H9 (cell line): ENCODE data around the gene SRPK3. TPM values are rescaled to one million over a fixed set of nuclear protein-coding genes. Genes with fewer than 3 reads are reported as not detected.

Experiments
- DNase-seq: peaks from one replicate; pipeline ENCODE4 v3.0.0-alpha.2; 2017
- H2AFZ ChIP-seq: one replicate; pipeline ENCODE4 v1.6.1; 2013; ENCODE audit warnings: mild to moderate bottlenecking, low read length, control low read depth, moderate library complexity
- H2AK5ac ChIP-seq: 2 replicates; pipeline ENCODE4 v1.6.1; 2013; ENCODE audit warnings: low read length, control low read depth, mixed read lengths; ENCODE audit not compliant: insufficient read length
- H2BK120ac ChIP-seq: one replicate; pipeline ENCODE4 v1.6.1; 2013; ENCODE audit warnings: low read depth, mild to moderate bottlenecking, low read length, control low read depth, inconsistent platforms; ENCODE audit not compliant: poor library complexity, severe bottlenecking
- H2BK12ac ChIP-seq: 2 replicates; pipeline ENCODE4 v1.6.1; 2013; ENCODE audit warnings: low read length, control low read depth, mixed read lengths, low read depth; ENCODE audit not compliant: insufficient read length
- H2BK15ac ChIP-seq: 2 replicates; pipeline ENCODE4 v1.6.1; 2013; ENCODE audit warnings: low read depth, low read length, control low read depth
- H2BK20ac ChIP-seq: one replicate; pipeline ENCODE4 v1.6.1; 2013; ENCODE audit warnings: low read depth, mild to moderate bottlenecking, low read length, control low read depth, inconsistent platforms; ENCODE audit not compliant: poor library complexity, severe bottlenecking
- H2BK5ac ChIP-seq: 2 replicates; pipeline ENCODE4 v1.6.1; 2013; ENCODE audit warnings: low read length, control low read depth, mixed read lengths; ENCODE audit not compliant: insufficient read length
- H3K14ac ChIP-seq: 2 replicates; pipeline ENCODE4 v1.6.1; 2013; ENCODE audit warnings: low read length, control low read depth; ENCODE audit not compliant: insufficient read depth
- H3K18ac ChIP-seq: 2 replicates; pipeline ENCODE4 v1.6.1; 2013; ENCODE audit warnings: low read depth, mild to moderate bottlenecking, mixed read lengths, low read length, control low read depth; ENCODE audit not compliant: insufficient read length
- H3K23ac ChIP-seq: 2 replicates; pipeline ENCODE4 v1.6.1; 2013; ENCODE audit warnings: low read length, control low read depth, mixed read lengths, low read depth; ENCODE audit not compliant: insufficient read length
- H3K23me2 ChIP-seq: 2 replicates; pipeline ENCODE4 v1.6.1; 2013; ENCODE audit warnings: low read depth, mild to moderate bottlenecking, mixed read lengths, low read length, control low read depth; ENCODE audit not compliant: insufficient read length, poor library complexity, severe bottlenecking
- H3K27ac ChIP-seq: 2 replicates; pipeline ENCODE4 v1.5.1; 2013; ENCODE audit warnings: low read length, control low read depth, mixed read lengths, low read depth; ENCODE audit not compliant: insufficient read length
- H3K27me3 ChIP-seq: 2 replicates; pipeline ENCODE4 v1.6.1; 2013; ENCODE audit warnings: low read length, control low read depth, inconsistent platforms; ENCODE audit not compliant: insufficient read depth
- H3K4ac ChIP-seq: 2 replicates; pipeline ENCODE4 v1.6.1; 2013; ENCODE audit warnings: low read depth, mild to moderate bottlenecking, control low read depth, inconsistent platforms, low read length, moderate library complexity
- H3K4me1 ChIP-seq: 2 replicates; pipeline ENCODE4 v1.6.1; 2013; ENCODE audit warnings: low read length, control low read depth, inconsistent platforms; ENCODE audit not compliant: insufficient read depth
- H3K4me2 ChIP-seq: 2 replicates; pipeline ENCODE4 v1.6.1; 2013; ENCODE audit warnings: low read length, control low read depth, mixed read lengths; ENCODE audit not compliant: insufficient read length, insufficient read depth
- H3K56ac ChIP-seq: 2 replicates; pipeline ENCODE4 v1.6.1; 2013; ENCODE audit warnings: low read depth, mild to moderate bottlenecking, mixed read lengths, low read length, control low read depth; ENCODE audit not compliant: insufficient read length
- H3K79me1 ChIP-seq: 2 replicates; pipeline ENCODE4 v1.6.1; 2013; ENCODE audit warnings: low read depth, mild to moderate bottlenecking, moderate library complexity, low read length, control low read depth, inconsistent platforms; ENCODE audit not compliant: insufficient read depth, poor library complexity, severe bottlenecking
- H3K79me2 ChIP-seq: 2 replicates; pipeline ENCODE4 v1.6.1; 2013; ENCODE audit warnings: low read length, control low read depth, inconsistent platforms; ENCODE audit not compliant: insufficient read depth
- H3K9ac ChIP-seq: 2 replicates; pipeline ENCODE4 v1.6.1; 2013; ENCODE audit warnings: low read length, control low read depth, mixed read lengths; ENCODE audit not compliant: insufficient read length; ENCODE audit errors: extremely low read depth
- H3K9me3 ChIP-seq: one replicate; pipeline ENCODE4 v1.6.1; 2013; ENCODE audit warnings: low read depth, low read length, inconsistent platforms; ENCODE audit not compliant: control insufficient read depth
- H3T11ph ChIP-seq: one replicate; pipeline ENCODE4 v1.6.1; 2013; ENCODE audit warnings: mild to moderate bottlenecking, low read length, control low read depth, inconsistent platforms
- H4K20me1 ChIP-seq: one replicate; pipeline ENCODE4 v1.6.1; 2013; ENCODE audit not compliant: control insufficient read depth, insufficient read length, insufficient read depth
- H4K5ac ChIP-seq: 2 replicates; pipeline ENCODE4 v1.6.1; 2013; ENCODE audit warnings: low read depth, mild to moderate bottlenecking, mixed read lengths, low read length, control low read depth; ENCODE audit not compliant: insufficient read length
- H4K8ac ChIP-seq: replicated peaks from 2 replicates; pipeline ENCODE4 v1.6.1; 2013; ENCODE audit warnings: low read length, control low read depth, mixed read lengths, low read depth; ENCODE audit not compliant: insufficient read length
- H4K91ac ChIP-seq: 2 replicates; pipeline ENCODE4 v1.6.1; 2013; ENCODE audit warnings: low read depth, mild to moderate bottlenecking, moderate library complexity, mixed read lengths, low read length, control low read depth; ENCODE audit not compliant: insufficient read length
- H3K27ac Mint-ChIP-seq, 3 experiments: 2 replicates in 2 of 3; 3 replicates in 1 of 3; pipeline ENCODE4 v1.8.0; 2020 to 2021; ENCODE audit warnings: mixed read lengths in 3 of 3, mild to moderate bottlenecking in 1 of 3, moderate library complexity in 1 of 3
- H3K27me3 Mint-ChIP-seq: 2 replicates; pipeline ENCODE4 v1.8.0; 2021; ENCODE audit warnings: low read depth, mild to moderate bottlenecking, moderate library complexity, mixed read lengths
- H3K36me3 Mint-ChIP-seq, 3 experiments: 2 replicates in 2 of 3; 3 replicates in 1 of 3; pipeline ENCODE4 v1.8.0; 2020 to 2021; ENCODE audit warnings: low read depth in 3 of 3, mixed read lengths in 3 of 3; ENCODE audit not compliant: insufficient read depth in 1 of 3
- H3K4me1 Mint-ChIP-seq, 2 experiments: 2 replicates each; pipeline ENCODE4 v1.8.0; 2020; ENCODE audit warnings: mixed read lengths in 2 of 2
- H3K4me3 Mint-ChIP-seq, 2 experiments: 2 replicates in 1 of 2; 3 replicates in 1 of 2; pipeline ENCODE4 v1.8.0; 2020 to 2021; ENCODE audit warnings: mild to moderate bottlenecking in 2 of 2, mixed read lengths in 2 of 2, moderate library complexity in 1 of 2
- H3K9me3 Mint-ChIP-seq, 2 experiments: 2 replicates in 1 of 2; 3 replicates in 1 of 2; pipeline ENCODE4 v1.8.0; 2020; ENCODE audit warnings: mild to moderate bottlenecking in 2 of 2, mixed read lengths in 2 of 2, moderate library complexity in 1 of 2
- WGBS: extraction: QIAGEN DNeasy Blood & Tissue Kit; methylation state at CpG from one replicate; pipeline ENCODE4 v1.1.7; 2013; ENCODE audit warnings: missing lambda C conversion rate, low lambda C conversion rate, mixed read lengths; ENCODE audit not compliant: insufficient read length; ENCODE audit errors: extremely low coverage; 5-methylcytosine and 5-hydroxymethylcytosine counted together
- total RNA-seq: library from RNA; stranded (reverse); gene quantifications from 2 replicates; pipeline ENCODE4 v1.2.1, GENCODE V29; 2021
- TF ChIP-seq, protein P1 (sequence below): fragments of 200-600 bp; sonication (generic); conservative IDR thresholded peaks from 3 replicates; pipeline ENCODE4 v1.8.0; 2021; ENCODE audit warnings: antibody characterized with exemption, mild to moderate bottlenecking

SRPK3 gene
- total RNA-seq, 1 experiment from 2014 or later = not detected

DNA sequence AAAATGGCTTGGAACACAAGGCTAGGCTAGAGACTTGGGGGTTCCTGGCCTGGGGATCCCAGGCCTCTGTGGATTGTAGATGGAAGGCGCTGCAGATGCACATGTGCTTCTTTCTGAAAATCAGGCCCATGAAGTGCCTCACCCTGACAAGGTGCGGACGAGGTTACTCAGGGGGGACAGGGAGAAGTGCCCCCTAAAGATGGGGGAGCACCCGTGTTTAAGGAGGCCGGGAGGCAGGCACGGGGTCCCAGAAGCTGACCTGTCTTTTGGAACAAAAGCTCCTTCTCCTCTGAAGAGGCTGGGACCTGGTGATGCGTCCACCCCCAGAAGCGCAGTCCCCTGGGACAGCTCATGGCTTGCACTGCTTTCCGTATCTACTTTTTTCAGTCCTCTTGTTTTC lies 47.1 kb downstream of the SRPK3 start:
- no peak overlapping the region for H2AFZ ChIP-seq
- H3K27me3 Mint-ChIP-seq = peaks cover 6% of the 10 kb centered on the region
- peaks cover 55 to 67% of the 10 kb centered on the region in 2 experiments for H3K9me3 Mint-ChIP-seq

More for the DNA sequence above, 47.1 kb downstream of the SRPK3 start:
- no CpG with 5 or more reads among the region's 9 CpGs for WGBS
- Histone ChIP-seq H3K23ac (no peak overlapping the region), H4K20me1 (no peaks in the 10 kb centered on the region), H3K9ac (peak overlapping the region; percentile 20), H2BK120ac (no peak overlapping the region), H2AK5ac (no peak overlapping the region), H3K56ac (no peak overlapping the region), H3K79me1 (no peaks in the 10 kb centered on the region), H3K4ac (no peak overlapping the region), H3K27ac (peak overlapping the region; percentile 82), H3K9me3 (peaks cover 4% of the 10 kb centered on the region), H4K8ac (no peak overlapping the region), H2BK20ac (no peak overlapping the region), H3K23me2 (peaks cover 5% of the 10 kb centered on the region), H2BK12ac (no peak overlapping the region), H3T11ph (no peak overlapping the region), H3K4me1 (peaks cover 3% of the 10 kb centered on the region; the same call in 1 of the 2 replicates), H3K14ac (no peak overlapping the region), H3K79me2 (peaks cover 39% of the 10 kb centered on the region; the same call in 1 of the 2 replicates), H4K5ac (no peak overlapping the region), H3K27me3 (no peaks in the 10 kb centered on the region), H2BK5ac (no peak overlapping the region), H3K18ac (no peak overlapping the region), H2BK15ac (no peak overlapping the region), H3K4me2 (peak overlapping the region; percentile 64), H4K91ac (no peak overlapping the region)
- no peak for DNase-seq
- Mint-ChIP-seq H3K27ac (peak overlapping the region in 1 of 3 experiments; percentile 23; a peak in 3 of 7 replicates), H3K36me3 (peaks cover 15 to 29% (median 18%) of the 10 kb centered on the region in 3 experiments), H3K4me1 (peaks cover 21 to 40% of the 10 kb centered on the region in 2 experiments), H3K4me3 (peak overlapping the region; percentile 80 to 89)
- TF ChIP-seq, protein P1, sequence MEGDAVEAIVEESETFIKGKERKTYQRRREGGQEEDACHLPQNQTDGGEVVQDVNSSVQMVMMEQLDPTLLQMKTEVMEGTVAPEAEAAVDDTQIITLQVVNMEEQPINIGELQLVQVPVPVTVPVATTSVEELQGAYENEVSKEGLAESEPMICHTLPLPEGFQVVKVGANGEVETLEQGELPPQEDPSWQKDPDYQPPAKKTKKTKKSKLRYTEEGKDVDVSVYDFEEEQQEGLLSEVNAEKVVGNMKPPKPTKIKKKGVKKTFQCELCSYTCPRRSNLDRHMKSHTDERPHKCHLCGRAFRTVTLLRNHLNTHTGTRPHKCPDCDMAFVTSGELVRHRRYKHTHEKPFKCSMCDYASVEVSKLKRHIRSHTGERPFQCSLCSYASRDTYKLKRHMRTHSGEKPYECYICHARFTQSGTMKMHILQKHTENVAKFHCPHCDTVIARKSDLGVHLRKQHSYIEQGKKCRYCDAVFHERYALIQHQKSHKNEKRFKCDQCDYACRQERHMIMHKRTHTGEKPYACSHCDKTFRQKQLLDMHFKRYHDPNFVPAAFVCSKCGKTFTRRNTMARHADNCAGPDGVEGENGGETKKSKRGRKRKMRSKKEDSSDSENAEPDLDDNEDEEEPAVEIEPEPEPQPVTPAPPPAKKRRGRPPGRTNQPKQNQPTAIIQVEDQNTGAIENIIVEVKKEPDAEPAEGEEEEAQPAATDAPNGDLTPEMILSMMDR = no peak
